Stimulated activated CD4-positive, alpha-beta T cell treated with anti-CD3 and anti-CD28 coated beads, Interleukin-15, amount 100 ng/mL, for 1 hour (primary cell): ENCODE data around the gene CDK5RAP2.
"Not testable (repeated sequence)": the region's sequence is repeated elsewhere in the genome, so short reads cannot be mapped to it uniquely, and the experiment has no call there.

Experiments
- DNase-seq, 2 donors: peaks; one replicate each; pipeline ENCODE4 v3.0.0-alpha.2; 2020; ENCODE audit warnings: low read depth in 1 of 2, low spot score in 1 of 2

CDK5RAP2 gene

GRCh38 chr9:120592210-120592609 lies 12.2 kb upstream of the CDK5RAP2 start:
- no peak for DNase-seq

- no peak for DNase-seq
These were observed 7.4 kb upstream of the CDK5RAP2 start for GRCh38 chr9:120587328-120587727.

GRCh38 chr9:120583958-120584369 lies 4.0 kb upstream of the CDK5RAP2 start:
- DNase-seq, result no peak

GRCh38 chr9:120579139-120580050 lies 572 bp downstream of the CDK5RAP2 start:
- DNase-seq, result no peak

- no peak for DNase-seq
These were observed 5.5 kb downstream of the CDK5RAP2 start for GRCh38 chr9:120574473-120574872.

- DNase-seq, result no peak
These were observed 7.5 kb downstream of the CDK5RAP2 start for GRCh38 chr9:120572472-120572871.

- no peak for DNase-seq
These were observed 8.3 kb downstream of the CDK5RAP2 start for GRCh38 chr9:120571443-120572257.

GRCh38 chr9:120570296-120570695 lies 9.7 kb downstream of the CDK5RAP2 start:
- no peak for DNase-seq

- no peak for DNase-seq
These were observed 10.4 kb downstream of the CDK5RAP2 start for GRCh38 chr9:120569556-120569955.

GRCh38 chr9:120568816-120569215 lies 11.2 kb downstream of the CDK5RAP2 start:
- DNase-seq, result no peak

GRCh38 chr9:120567874-120568273 lies 12.1 kb downstream of the CDK5RAP2 start:
- DNase-seq, result no peak

GRCh38 chr9:120567081-120567480 lies 12.9 kb downstream of the CDK5RAP2 start:
- DNase-seq, result no peak

- no peak for DNase-seq
These were observed 15.4 kb downstream of the CDK5RAP2 start for GRCh38 chr9:120564589-120564988.

GRCh38 chr9:120562861-120563443 lies 17.0 kb downstream of the CDK5RAP2 start:
- DNase-seq, result no peak

- DNase-seq, result no peak
These were observed 18.3 kb downstream of the CDK5RAP2 start for GRCh38 chr9:120561709-120562108.

- DNase-seq, result no peak
These were observed 20.4 kb downstream of the CDK5RAP2 start for GRCh38 chr9:120559546-120559945.

GRCh38 chr9:120558454-120558853 lies 21.5 kb downstream of the CDK5RAP2 start:
- no peak for DNase-seq

GRCh38 chr9:120557205-120557604 lies 22.8 kb downstream of the CDK5RAP2 start:
- no peak for DNase-seq

GRCh38 chr9:120556775-120557174 lies 23.2 kb downstream of the CDK5RAP2 start:
- no peak for DNase-seq

- no peak for DNase-seq
These were observed 24.1 kb downstream of the CDK5RAP2 start for GRCh38 chr9:120555839-120556238.

- not testable (repeated sequence) for DNase-seq
These were observed 27.7 kb downstream of the CDK5RAP2 start for GRCh38 chr9:120552210-120552704.
